22Rv1 (cell line): ENCODE measurements around the gene KLK4.

Experiments
- CTCF ChIP-seq: fragments of 450-650 bp; IDR thresholded peaks from 2 replicates; pipeline ENCODE4 v1.5.1; 2017; ENCODE audit warnings: mild to moderate bottlenecking
- ZFX ChIP-seq: fragments of 450-650 bp; IDR thresholded peaks from 2 replicates; pipeline ENCODE4 v1.6.1; 2017; ENCODE audit warnings: antibody characterized with exemption, borderline replicate concordance

GRCh38 chr19:50870417-50871089 lies 40.6 kb downstream of the KLK4 start:
- TF ChIP-seq CTCF (peak; percentile 97), ZFX (no peak)
